ENCODE data around the gene ARHGAP15. TPM values are rescaled to one million over a fixed set of nuclear protein-coding genes. Genes with fewer than 3 reads are reported as not detected.

ARHGAP15 gene
- polyA plus RNA-seq, 2 of the 4 experiments (the other 2 are of a cell fraction), result 0.34 TPM; not detected in 1

GRCh38 chr2:143357966-143358365 lies 228.7 kb downstream of the ARHGAP15 start:
- Histone ChIP-seq H3K27ac (no peak overlapping the region), H3K4me1 (no peaks in the 10 kb centered on the region), H3K9me3 (no peaks in the 10 kb centered on the region), H3K4me2 (no peak overlapping the region), H3K4me3 (no peak overlapping the region)
- ChIA-PET CTCF (no interaction called here), POLR2A (no interaction called here)
- ATAC-seq, result no peak
- 7% methylated on average over 2 of the region's 2 CpGs for WGBS (ENCODE audit: missing lambda C conversion rate)
- TF ChIP-seq EP300 (IDR thresholded peaks at IDR 0.05) (no peak), E2F6 (IDR thresholded peaks at IDR 0.05; ENCODE audit: borderline replicate concordance, low read depth) (no peak), GATA3 (IDR thresholded peaks at IDR 0.05; ENCODE audit: borderline replicate concordance) (no peak), HDAC2 (IDR thresholded peaks at IDR 0.05) (no peak), CBX2 (IDR thresholded peaks at IDR 0.05; ENCODE audit: borderline replicate concordance, low read depth) (no peak), RNF2 (IDR thresholded peaks at IDR 0.05; ENCODE audit: borderline replicate concordance, low read depth) (no peak), HEYL (CRISPR knock-in tag; IDR thresholded peaks at IDR 0.05) (no peak), CHD2 (IDR thresholded peaks at IDR 0.05; ENCODE audit: low read length, partially characterized antibody) (no peak), HES2 (IDR thresholded peaks at IDR 0.05) (no peak), USF2 (IDR thresholded peaks at IDR 0.05) (no peak), PHF8 (IDR thresholded peaks at IDR 0.05; ENCODE audit: borderline replicate concordance, low read depth) (no peak), FOSB (CRISPR knock-in tag; IDR thresholded peaks at IDR 0.05) (no peak), RARB (CRISPR knock-in tag; IDR thresholded peaks at IDR 0.05) (no peak), REST (IDR thresholded peaks at IDR 0.05) (no peak), HMGXB4 (CRISPR knock-in tag; IDR thresholded peaks at IDR 0.05; ENCODE audit: borderline replicate concordance) (no peak), FOXS1 (CRISPR knock-in tag; IDR thresholded peaks at IDR 0.05) (no peak), FOSL2 (IDR thresholded peaks at IDR 0.05) (no peak), FOSL2 (CRISPR knock-in tag; IDR thresholded peaks at IDR 0.05) (no peak), HOXB5 (CRISPR knock-in tag; IDR thresholded peaks at IDR 0.05) (no peak), POLR2AphosphoS2 (conservative IDR thresholded peaks at IDR 0.05; ENCODE audit: low read length) (no peak)
- FAIRE-seq, result no peak
- DNase-seq (ENCODE audit: low read depth in 1 of 2, low spot score in 1 of 2), result no peak

GRCh38 chr2:143361346-143361745 lies 232.1 kb downstream of the ARHGAP15 start:
- Histone ChIP-seq H3K27ac (no peak overlapping the region), H3K4me1 (no peaks in the 10 kb centered on the region), H3K4me3 (no peak overlapping the region), H3K4me2 (no peak overlapping the region), H3K9me3 (no peaks in the 10 kb centered on the region)
- POLR2A ChIA-PET, result no interaction called here
- ATAC-seq (no peak), DNase-seq (ENCODE audit: low read depth in 1 of 2, low spot score in 1 of 2) (no peak), FAIRE-seq (no peak)
- TF ChIP-seq POLR2AphosphoS2 (conservative IDR thresholded peaks at IDR 0.05; ENCODE audit: low read length) (no peak), HOXA7 (CRISPR knock-in tag; IDR thresholded peaks at IDR 0.05) (no peak), CBX8 (IDR thresholded peaks at IDR 0.05) (no peak), ATOH8 (CRISPR knock-in tag; IDR thresholded peaks at IDR 0.05; ENCODE audit: low read depth) (no peak), CEBPB (IDR thresholded peaks at IDR 0.05) (no peak), EHMT2 (IDR thresholded peaks at IDR 0.05; ENCODE audit: low read depth) (no peak), HOXB13 (CRISPR knock-in tag; IDR thresholded peaks at IDR 0.05; ENCODE audit: low read depth) (no peak), POLR2A (IDR thresholded peaks at IDR 0.05; ENCODE audit: low read length) (no peak), RFX5 (IDR thresholded peaks at IDR 0.05) (no peak), FOXS1 (CRISPR knock-in tag; IDR thresholded peaks at IDR 0.05) (no peak), FOSB (CRISPR knock-in tag; IDR thresholded peaks at IDR 0.05) (no peak), KDM5A (IDR thresholded peaks at IDR 0.05) (no peak), GATA3 (IDR thresholded peaks at IDR 0.05; ENCODE audit: borderline replicate concordance) (no peak), CBX2 (IDR thresholded peaks at IDR 0.05; ENCODE audit: borderline replicate concordance, low read depth) (no peak), RARB (CRISPR knock-in tag; IDR thresholded peaks at IDR 0.05) (no peak), TFCP2L1 (CRISPR knock-in tag; IDR thresholded peaks at IDR 0.05) (no peak), NFE2L2 (conservative IDR thresholded peaks at IDR 0.05; ENCODE audit: low read length) (no peak)
- WGBS (ENCODE audit: missing lambda C conversion rate), result 71% methylated on average over 2 of the region's 2 CpGs
- CTCF ChIA-PET, result no interaction called here

Data from A549 (cell line).